GM18507 (cell line): ENCODE results near the gene PRKN.

ENCODE experiments used
- DNase-seq: peaks from one replicate; pipeline ENCODE4 v3.0.0; 2011; ENCODE audit warnings: low read depth; ENCODE audit not compliant: insufficient read length; ENCODE audit errors: extremely low spot score
- FAIRE-seq: peaks from 2 replicates; lab custom pipeline; 2011; peaks lifted over from hg19 to GRCh38; lab: Jason Lieb, UNC

PRKN gene

DNA sequence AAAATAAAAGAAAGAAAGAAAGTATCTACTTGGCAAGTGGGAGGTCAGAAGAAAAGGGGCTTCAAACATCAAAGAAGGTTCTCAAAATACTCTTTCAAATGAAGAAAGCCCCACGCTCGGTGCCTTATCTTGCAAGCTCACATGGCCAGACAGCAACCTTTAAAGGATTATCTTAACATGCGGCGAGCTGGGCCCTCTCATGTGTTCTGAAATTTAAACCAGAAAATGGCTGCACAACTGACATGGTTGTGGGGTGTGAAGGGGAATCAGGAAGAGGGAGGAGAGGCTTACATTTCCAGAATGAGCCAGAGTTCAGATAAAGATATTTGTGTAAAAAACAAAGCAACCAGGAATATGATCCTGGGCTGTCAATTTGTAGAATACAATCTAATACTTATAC, 363.1 kb downstream of the PRKN start:
- FAIRE-seq (no peak), DNase-seq (no peak)

DNA sequence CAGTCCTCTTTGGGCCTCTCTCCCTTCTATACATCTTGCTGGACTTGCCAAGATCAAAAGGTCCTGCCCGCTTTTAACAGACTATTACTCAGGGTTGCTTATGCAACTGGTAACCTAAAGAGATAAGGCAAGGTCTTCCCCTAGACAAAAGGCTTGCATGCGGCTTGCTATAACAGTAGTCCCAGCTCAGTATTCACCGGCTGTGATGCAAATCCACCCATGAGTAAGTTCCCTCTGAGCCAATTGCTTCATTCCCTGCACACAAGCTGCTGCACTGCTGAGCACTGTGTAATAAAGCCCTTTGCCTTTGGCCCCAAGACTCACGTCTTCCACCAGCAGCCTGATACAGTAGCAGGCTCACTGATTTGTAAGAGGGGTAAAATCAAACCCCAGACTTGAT, 363.8 kb downstream of the PRKN start:
- DNase-seq (no peak), FAIRE-seq (no peak)

DNA sequence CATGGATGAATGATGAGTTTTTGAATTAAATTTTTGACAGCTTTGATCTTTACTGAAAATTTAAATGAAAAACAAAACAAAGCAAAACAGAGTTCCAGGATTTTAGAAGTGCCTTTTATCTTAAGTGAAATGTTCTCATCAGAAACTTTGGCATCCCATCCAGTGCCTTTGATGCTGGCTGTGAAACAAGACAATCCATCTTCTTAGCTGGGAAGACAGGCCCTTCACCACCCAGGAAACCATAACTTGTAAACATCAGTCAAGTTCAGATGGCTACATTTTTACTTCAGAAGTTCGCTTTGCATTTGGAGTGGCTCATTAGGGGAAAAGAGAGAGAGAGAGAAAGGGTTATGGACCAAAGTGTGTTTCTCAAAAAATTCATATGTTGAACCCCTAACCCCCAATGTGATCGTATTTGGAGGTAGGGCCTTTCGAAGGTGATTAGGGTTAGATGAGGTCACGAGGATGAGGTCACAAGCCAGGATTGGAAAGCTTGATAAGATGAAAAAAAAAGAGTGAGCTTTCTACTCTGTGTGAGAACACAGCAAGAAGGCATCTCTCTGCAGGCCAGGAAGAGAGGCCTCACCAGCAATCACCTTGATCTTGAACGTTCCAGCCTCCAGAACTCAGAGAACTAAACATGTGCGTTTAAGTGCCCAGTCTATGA, 366.5 kb downstream of the PRKN start:
- DNase-seq (no peak), FAIRE-seq (no peak)

DNA sequence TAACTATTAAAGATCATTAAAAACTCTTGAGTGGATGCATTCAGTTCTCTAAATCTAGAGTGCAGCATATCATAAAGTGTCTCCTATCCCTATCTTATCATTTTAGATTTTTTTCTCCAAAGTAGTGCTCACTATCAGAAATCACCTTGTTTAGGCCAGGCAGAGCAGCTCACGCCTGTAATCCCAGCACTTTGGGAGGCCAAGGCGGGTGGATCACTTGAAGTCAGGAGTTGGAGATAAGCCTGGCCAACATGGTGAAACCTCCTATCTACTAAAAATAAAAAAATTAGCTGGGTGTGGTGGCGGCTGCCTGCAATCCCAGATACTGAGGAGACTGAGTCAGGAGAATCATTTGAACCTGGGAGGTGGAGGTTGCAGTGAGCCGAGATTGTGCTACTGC, 368.9 kb downstream of the PRKN start:
- no peak for DNase-seq
- no peak for FAIRE-seq

DNA sequence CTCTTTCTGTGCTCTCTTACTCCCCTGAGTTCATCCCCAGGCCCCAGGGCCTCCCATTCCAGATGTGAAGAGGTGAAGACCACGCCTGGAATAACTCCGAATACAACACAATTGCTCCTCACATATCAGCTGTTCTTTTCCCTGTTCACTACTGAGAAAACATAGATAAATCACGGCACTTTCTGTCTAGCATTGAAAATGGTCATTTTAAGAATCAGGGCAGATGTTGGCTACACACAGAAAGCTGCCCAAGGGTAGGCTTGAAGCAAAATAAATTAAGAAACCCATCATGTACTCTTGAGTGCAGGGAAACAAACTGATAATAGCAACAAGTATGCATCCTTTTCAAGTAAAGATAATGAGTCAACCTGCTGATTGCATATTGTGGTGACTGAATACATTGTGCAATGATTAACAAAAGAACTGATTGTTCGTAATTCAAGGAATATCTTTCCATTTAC, 382.5 kb downstream of the PRKN start:
- no peak for DNase-seq
- FAIRE-seq = no peak

DNA sequence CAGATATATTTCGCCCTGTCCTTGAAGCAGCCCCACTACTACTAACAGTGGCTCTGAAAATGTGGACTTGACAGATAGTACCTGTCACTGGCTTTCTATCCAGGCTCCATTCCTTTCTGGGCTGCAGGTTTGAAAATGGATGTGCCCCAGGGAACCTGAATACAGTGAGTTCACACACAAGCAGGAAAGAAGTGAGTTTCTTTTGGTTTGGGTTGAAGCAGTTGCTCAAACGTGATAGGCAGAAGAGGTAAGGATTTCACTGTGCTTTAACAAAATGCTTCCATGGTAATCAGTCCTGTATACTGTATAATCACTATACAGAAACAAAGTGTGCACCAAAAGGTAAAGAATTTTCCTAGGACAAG, 382.9 kb downstream of the PRKN start:
- no peak for DNase-seq
- no peak for FAIRE-seq

DNA sequence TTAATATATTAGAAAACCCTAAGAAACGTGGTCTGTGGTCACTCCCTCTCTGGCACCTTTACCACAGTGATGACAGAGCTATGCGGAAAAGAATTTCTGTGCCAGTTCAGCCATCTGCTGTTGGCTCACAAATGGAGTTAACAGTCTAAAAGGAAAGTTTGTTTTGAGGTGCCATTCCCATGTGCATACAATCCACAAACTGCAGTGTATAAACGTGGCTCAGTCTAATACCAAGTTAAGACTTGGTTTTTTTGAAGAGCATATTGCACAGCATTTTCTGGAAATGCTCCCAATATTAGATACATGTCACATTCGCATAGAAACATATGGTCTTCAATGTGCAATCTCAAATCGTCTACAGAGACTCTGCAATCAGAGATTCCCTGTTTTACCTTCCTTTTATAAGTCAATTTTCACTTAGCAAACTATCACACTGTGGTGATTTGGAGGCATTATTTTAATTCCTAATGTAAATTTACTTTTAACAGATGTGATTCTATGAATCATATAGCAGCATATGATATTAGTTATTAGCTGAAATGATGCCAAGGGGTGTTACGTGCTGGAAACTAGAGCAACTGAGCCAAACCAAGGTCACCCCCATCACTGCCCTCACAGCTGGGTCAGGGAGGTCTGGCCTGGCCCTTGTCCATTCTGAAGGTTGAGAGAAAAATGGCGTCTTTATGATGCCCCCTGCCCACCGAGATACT, 383.5 kb downstream of the PRKN start:
- DNase-seq (no peak), FAIRE-seq (no peak)

DNA sequence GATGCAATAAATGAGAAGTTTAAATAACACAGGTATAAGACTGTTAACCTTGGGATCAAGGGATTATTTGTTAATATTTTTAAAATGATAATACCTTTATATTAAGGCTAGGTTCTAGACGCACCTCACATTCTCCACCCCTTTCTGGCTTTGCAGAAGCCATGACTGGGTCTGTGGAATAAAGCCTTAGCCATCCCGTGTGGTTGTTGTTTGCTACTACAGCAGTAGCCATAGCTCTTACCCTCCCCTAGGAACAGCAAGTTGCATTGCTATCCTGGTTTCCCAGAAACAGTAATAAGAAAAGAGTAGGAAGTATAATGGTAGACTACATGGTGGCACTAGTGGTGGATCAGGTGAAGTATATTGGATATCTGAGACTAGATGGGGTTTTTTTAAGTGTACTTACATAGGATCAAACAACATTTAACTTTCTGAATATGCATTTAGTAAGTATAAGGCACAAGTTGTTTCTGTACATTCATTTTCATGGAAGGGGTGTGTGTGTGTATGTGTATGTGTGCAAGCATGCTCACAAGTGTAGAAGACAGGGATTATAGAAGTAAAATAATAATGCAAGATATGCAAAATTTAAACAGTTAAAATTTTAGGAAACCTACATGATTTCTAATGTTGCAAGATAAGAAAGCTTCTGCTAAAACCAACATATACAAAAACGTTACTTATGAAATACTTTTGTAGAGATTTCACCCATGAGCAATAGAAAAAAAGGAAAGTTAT, 384.2 kb downstream of the PRKN start:
- FAIRE-seq = no peak
- DNase-seq = no peak

DNA sequence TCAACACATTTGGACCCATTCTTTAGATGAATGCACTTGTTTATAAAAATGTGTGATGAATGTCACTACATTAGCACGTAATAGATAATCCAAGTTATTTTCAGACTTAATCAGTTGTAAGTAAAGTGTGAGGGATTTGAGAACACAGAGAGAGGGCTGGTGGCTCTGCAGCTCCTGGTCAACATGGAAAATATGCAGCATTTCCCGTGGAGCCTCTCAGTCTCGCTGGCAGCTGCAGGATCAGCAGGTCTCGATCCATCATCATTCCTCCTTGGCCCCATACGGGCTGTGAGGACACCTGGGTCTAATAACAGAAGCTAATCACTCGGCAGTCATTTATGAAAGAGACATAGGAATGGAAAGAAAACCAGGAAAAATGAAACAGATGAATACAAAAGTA, 390.2 kb downstream of the PRKN start:
- FAIRE-seq (no peak), DNase-seq (no peak)

DNA sequence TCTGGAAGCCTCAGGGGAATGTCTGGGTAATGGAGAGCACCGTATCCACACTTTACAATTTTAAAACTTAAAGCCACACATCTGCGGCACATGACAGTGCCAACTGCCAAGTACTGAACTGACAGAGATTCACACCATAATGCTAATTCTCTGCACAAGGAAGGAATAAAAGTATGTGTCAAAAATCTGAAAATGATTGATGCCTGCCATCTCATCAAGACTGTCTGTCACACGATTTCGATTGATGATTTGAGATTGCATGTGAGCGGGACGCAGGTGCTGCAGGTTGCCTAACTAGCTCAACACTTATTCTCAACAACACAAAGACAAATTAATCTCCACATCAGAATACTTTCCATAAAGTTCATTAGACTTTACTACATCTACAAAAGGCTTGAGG, 391.2 kb downstream of the PRKN start:
- FAIRE-seq (no peak), DNase-seq (no peak)

DNA sequence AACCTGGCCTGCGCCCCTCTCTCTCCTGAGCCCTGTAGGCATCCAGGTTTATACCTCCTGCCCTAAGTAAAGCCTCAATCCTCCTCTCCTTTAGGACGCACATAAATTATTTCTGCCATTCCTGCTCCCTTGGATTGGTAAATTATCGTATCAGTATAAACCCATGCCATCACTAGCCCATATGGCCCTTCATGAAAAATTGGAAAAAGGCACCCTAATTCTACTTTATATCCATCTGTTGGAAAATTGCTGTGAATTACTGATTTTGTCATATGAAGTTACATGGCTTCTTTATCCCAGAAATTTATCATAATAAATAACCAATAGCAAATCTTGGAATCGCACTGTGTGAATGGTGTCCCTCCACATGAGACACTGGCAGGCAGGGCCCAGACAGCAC, 395.2 kb downstream of the PRKN start:
- DNase-seq (no peak), FAIRE-seq (no peak)

DNA sequence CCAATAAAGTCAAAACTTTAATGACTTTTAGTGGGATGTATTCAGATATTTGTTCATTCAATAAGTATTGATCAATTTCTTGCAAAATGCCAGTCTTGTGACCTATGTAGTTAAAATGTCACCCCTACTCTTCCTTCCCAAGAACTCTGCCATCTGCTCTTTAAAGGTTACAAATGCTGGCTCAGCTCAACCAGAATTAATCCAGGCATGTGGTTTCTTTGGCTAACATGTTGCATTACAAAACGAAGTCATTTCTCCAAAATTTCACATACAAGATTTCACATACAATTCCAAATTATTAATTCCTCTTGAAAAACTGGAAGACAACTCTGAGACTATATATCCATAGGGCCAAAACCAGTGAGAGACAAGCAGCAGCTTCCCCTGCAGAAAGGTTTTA, 395.7 kb downstream of the PRKN start:
- DNase-seq (no peak), FAIRE-seq (no peak)

DNA sequence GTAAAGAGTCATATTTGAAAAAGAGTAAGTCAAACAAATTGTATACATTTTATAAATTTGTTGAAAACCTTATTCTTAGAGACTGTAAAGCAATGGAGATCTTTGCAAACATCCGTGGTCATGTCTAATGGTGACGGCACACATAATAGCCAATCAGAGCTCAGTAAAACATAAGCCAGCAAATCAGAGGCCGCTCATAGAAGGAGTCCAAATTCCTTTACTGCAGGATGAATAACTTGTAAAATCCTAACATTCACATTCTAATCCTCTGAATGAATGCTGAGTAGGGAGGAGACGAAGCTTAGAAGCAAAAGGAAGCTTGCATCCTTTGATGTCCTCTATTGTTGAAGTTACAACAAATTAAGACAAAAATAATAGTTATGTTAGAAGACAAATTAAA, 401.7 kb downstream of the PRKN start:
- no peak for DNase-seq
- FAIRE-seq = no peak

DNA sequence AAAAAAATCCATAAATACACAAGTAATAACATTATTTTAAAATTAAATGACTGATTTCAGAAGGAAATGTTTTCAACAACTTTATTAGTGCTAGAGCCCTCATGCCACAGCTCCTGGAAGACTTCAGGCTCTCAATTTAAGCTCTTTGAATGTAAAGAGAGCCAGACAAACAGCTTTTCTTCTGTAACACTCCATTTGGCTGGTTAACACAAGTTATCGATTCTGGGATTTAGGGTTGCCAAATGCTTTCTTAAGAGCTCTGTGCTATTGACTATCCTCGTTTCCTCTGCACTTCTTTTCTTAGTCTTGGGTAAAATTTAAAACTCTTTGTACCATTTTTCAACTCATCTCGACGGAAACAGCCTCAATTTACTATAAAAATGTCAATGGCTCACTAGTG, 402.5 kb downstream of the PRKN start:
- FAIRE-seq = no peak
- no peak for DNase-seq

DNA sequence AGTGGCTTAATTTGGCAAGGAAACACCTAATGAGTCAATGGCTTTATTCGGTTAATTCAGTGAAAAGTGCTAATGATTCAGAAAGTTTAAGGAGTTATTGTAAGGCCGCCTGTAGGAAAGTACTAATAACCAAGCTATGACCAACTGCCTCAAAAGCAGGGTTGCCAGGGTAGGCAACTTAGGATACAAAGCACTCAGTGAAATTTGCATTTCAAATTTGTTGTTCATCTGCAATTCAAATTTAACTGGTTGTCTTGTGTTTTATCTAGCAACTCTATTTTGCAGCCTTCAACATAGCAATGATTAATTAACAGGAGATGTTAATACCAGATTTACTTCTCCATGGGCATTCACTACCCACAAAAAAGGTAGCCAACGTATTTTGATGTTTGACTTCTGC, 412.3 kb downstream of the PRKN start:
- no peak for DNase-seq
- no peak for FAIRE-seq

DNA sequence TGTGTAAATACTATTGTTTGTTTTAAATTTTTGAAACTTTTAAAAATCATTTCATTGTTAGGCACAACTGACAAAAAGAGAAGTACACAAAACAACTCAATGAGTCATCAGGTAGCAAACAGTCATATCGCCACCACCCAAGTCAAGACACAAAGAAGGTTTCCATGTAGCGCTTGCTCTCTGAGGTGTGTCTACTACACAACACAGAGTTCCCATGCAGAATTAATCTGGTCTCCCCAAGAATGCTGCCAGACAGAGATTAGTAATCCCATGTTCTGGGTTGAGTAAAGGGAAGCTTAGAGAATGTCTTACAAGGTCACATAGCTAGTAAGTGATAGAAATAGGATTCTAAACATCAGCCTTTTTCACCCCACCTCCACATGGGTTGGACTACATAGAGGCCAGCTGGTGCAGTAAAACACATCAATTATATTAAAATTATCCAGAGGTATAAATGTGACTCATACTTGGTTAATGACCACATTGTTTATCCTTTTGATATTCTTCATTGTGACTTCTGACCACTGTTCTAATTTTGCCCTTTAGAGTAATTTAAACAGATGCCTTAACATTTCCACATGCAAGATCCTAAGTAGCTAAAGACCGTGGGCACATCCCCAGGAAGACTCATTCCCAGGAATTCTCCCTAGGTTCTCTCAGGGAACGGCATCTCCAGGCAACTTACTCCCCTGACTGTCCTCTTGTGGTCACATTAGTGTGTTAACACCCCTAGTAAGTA, 413.5 kb downstream of the PRKN start:
- FAIRE-seq (no peak), DNase-seq (no peak)

DNA sequence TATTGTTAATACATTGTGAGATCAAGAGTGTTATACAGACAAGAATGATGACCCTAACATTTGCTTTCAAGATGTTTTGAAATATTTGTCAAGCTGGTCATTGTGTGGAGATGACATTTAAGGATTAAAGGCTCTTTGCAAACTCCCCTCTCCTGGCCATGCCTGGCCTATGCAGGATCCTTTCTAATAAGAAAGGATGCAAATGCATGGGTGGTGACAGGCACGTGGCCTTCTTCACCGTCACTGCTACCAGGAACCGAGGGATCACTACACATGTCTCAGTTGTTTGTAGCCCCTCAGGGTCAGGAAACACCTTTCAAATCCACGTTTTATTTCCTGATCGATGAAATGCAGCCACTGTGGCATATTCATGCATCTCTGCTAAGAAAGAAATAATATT, 419.7 kb downstream of the PRKN start:
- no peak for FAIRE-seq
- DNase-seq = no peak

DNA sequence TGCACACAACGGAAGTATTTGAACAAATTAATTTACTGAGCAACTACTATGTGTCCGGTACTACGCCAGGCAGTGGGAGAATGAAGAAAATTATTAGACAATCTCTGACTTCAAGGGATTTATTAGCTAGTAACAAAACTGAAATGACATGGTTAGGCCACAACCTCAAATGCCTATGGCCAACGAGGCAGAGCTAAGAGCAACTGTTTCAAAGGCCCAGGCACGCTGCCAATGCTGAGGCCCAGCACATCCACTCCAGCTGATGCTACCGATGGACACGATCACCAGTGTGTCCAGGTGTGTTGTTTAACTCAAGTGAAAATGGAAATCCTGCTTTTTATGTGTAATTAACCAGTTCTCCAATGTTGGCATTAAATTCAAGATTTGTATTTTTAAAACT, 420.9 kb downstream of the PRKN start:
- FAIRE-seq (no peak), DNase-seq (no peak)

DNA sequence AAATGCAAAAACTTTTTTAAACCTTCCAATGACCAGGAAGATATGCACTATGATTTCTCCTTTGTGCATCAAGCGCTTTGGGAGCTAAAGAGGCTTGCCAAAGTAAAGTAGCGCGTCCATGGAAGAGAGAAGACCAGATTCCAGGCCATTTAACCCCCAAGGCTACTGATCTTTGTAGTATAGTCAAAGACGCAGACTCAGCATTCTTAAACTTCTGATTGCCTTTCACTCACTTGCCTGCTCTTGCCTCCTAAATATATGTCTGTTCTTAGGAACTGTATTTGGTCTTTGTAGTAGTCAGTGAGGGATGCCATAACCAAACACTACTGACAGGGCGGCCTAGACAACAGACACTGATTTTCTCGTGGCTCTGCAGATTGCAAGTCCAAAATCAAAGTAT, 426.4 kb downstream of the PRKN start:
- no peak for FAIRE-seq
- no peak for DNase-seq

DNA sequence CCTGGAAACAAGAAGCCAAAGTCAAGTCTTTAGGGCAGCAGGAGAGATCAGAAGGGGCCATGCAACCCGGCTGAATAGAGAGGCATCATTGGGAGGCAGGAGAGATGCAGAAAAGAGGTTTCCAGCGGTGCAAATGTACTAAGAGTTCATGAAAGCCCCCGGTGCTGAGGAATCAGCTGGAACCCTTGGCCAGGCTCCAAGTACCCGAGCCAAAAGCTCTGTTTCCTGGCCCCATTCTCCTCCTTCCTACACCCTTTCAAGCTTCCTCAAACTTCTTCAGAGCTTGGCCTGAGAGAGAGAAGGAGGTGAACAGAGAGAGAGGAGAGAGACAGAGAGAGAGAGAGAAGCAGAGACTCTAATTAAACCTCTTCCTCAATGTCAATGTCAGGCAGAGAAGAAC, 433.5 kb downstream of the PRKN start:
- DNase-seq = no peak
- no peak for FAIRE-seq
